ENCODE results near the gene ALS2.

ALS2 gene

GRCh38 chr2:201798252-201798913, 17.6 kb upstream of the ALS2 start:
- no peak overlapping the region for H3K27ac ChIP-seq
- no peak for TF ChIP-seq ZFX (IDR thresholded peaks at IDR 0.05)
- TF ChIP-seq, protein P1, sequence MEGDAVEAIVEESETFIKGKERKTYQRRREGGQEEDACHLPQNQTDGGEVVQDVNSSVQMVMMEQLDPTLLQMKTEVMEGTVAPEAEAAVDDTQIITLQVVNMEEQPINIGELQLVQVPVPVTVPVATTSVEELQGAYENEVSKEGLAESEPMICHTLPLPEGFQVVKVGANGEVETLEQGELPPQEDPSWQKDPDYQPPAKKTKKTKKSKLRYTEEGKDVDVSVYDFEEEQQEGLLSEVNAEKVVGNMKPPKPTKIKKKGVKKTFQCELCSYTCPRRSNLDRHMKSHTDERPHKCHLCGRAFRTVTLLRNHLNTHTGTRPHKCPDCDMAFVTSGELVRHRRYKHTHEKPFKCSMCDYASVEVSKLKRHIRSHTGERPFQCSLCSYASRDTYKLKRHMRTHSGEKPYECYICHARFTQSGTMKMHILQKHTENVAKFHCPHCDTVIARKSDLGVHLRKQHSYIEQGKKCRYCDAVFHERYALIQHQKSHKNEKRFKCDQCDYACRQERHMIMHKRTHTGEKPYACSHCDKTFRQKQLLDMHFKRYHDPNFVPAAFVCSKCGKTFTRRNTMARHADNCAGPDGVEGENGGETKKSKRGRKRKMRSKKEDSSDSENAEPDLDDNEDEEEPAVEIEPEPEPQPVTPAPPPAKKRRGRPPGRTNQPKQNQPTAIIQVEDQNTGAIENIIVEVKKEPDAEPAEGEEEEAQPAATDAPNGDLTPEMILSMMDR (conservative IDR thresholded peaks at IDR 0.05) = no peak

GRCh38 chr2:201797175-201797840, 16.6 kb upstream of the ALS2 start:
- no peak overlapping the region for H3K27ac ChIP-seq
- TF ChIP-seq, protein P1 (conservative IDR thresholded peaks at IDR 0.05) = no peak
- no peak for TF ChIP-seq ZFX (IDR thresholded peaks at IDR 0.05)

GRCh38 chr2:201796478-201796865, 15.7 kb upstream of the ALS2 start:
- no peak for TF ChIP-seq ZFX (IDR thresholded peaks at IDR 0.05)
- TF ChIP-seq, protein P1 (conservative IDR thresholded peaks at IDR 0.05) = no peak

DNA sequence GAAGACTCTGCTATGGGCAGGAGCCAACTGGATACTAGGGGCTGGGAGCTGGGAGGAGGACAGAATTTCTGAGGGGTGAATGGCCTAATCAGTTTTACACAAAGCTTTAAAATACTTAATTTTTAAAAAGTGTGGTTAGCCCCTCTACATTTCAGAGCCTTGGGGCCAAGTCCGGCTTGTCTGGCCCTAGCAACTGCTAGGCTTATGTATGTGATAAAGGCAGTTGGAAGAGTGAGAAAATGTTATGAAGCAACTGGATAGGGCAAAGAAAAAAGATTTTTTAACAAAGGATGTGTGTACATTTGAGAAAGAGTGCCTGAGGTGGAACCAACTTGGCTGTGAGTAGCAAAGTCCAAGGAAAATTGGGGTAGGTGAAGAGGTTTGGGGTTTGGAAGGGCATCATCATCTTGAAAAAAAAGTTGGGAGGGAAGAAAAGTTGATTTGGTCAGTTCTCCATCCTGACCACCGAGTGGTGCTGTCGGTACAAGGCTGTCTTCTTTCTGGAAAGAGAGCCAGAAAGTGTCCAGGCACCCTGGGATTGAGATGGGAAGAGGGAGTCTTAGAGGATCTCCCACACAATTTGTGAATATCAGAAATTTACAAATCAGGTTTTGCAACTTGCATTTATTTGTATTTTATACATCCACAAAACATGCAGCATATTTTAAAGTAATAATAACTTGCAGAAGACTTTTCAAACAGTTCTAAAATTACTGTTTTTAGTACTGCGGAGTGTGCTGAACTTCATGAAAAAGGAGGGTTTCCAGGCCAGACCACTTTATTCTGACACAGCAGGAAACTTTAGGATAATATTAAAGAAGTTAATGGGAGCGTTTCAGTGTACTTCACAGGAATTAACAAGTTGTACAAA, 15.1 kb upstream of the ALS2 start:
- TF ChIP-seq ZFX (IDR thresholded peaks at IDR 0.05) = no peak
- TF ChIP-seq, protein P1 (conservative IDR thresholded peaks at IDR 0.05) = peak; percentile 80
- no peak overlapping the region for H3K27ac ChIP-seq

More at GRCh38 chr2:201796478-201796865, 15.7 kb upstream of the ALS2 start:
- no peak overlapping the region for H3K27ac ChIP-seq

- no peak overlapping the region for H3K27ac ChIP-seq
Measured at GRCh38 chr2:201794294-201794693, 13.6 kb upstream of the ALS2 start.

GRCh38 chr2:201793631-201794030, 12.9 kb upstream of the ALS2 start:
- no peak for TF ChIP-seq ZFX (IDR thresholded peaks at IDR 0.05)
- TF ChIP-seq, protein P1 (conservative IDR thresholded peaks at IDR 0.05) = no peak
- no peak overlapping the region for H3K27ac ChIP-seq

More at GRCh38 chr2:201794294-201794693, 13.6 kb upstream of the ALS2 start:
- TF ChIP-seq ZFX (IDR thresholded peaks at IDR 0.05) = no peak
- TF ChIP-seq, protein P1 (conservative IDR thresholded peaks at IDR 0.05) = no peak

Measured in C4-2B (cell line).